A549 treated with RU486 at 1 μM for 4 hours (cell line): ENCODE data around the gene HLA-DQA1. TPM values are rescaled to one million over a fixed set of nuclear protein-coding genes. Genes with fewer than 3 reads are reported as not detected.

ENCODE experiments used
- total RNA-seq: library from RNA; stranded (reverse); fragments of 200-300 nt; extraction: Qiagen RNA extraction; gene quantifications from 5 replicates; pipeline ENCODE4 v1.2.3, GENCODE V29; 2022; ENCODE audit warnings: low read depth

HLA-DQA1 gene
- total RNA-seq = not detected in 5 replicates

DNA sequence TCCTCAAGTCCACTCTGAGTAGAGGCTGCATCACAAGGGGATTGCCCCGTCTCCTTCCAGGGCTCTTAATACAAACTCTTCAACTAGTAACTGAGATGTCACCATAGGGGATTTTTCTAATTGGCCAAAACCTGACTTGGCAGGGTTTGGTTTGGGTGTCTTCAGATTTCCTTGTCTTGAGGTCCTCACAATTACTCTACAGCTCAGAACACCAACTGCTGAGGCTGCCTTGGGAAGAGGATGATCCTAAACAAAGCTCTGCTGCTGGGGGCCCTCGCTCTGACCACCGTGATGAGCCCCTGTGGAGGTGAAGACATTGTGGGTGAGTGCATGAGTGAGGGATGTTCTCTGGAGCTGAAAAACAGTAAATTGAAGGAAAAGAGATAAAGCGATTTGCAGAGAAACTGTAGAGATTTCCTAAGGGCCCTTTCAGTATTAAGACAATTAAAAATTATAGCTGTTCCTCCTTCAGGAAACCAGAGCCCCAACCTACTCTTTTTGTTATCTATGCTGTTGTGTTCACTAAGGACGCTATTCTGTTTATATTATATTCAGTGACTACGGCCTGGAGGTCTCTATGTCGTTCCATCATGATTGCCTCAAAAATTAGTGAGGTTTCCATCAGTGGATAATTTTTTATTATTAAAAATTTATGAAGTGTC lies at the start of gene HLA-DQA1:
Gene HLA-DQA1 (plus strand): TSS at position 188 of the 662 bp plus-strand sequence. CDS start 53 bp downstream, at position 241.

DNA sequence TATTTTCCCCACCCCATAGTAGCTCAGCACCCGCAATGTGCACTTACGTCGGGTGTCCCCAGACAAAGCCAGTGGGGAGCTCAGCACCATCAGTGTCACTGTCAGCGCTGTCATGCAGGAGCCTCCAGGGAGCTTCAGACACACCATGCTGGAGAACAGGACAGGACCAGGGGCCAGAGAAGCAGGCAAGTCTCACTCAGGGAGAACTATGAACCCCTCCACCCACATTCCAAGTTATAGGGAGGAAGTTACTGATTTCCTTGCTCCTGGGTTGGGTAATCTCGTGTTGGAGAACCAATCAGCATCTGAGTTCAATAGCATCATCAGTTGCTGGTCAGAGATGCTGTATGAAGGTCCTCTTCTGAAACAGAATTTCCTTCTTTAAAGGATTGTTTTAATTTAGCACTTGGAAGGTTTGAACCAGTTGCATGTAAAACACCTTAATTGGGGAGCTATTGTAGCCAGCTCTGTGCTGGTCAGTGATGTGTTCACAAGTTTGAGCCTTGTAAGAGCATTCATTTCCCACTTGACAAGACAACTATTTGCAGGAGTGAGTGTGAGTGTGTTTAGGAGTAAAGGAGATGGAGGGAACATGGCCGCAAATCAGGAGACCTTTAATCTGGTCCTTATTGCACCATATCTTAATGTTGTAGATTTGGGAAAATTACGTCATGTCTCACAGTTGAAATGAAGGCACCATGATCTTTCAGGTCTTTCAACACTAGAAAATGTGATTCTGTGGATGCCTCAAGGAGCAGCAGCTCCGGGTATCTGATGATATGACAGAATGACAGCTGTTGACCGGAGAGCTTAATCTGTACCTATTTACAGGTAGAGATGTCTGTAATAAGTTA lies 47.4 kb upstream of the HLA-DQA1 start, which contains the start of gene HLA-DRB1:
Gene HLA-DRB1 (minus strand): TSS at position 253 of the 854 bp plus-strand sequence. CDS start 106 bp downstream, at position 147.

DNA sequence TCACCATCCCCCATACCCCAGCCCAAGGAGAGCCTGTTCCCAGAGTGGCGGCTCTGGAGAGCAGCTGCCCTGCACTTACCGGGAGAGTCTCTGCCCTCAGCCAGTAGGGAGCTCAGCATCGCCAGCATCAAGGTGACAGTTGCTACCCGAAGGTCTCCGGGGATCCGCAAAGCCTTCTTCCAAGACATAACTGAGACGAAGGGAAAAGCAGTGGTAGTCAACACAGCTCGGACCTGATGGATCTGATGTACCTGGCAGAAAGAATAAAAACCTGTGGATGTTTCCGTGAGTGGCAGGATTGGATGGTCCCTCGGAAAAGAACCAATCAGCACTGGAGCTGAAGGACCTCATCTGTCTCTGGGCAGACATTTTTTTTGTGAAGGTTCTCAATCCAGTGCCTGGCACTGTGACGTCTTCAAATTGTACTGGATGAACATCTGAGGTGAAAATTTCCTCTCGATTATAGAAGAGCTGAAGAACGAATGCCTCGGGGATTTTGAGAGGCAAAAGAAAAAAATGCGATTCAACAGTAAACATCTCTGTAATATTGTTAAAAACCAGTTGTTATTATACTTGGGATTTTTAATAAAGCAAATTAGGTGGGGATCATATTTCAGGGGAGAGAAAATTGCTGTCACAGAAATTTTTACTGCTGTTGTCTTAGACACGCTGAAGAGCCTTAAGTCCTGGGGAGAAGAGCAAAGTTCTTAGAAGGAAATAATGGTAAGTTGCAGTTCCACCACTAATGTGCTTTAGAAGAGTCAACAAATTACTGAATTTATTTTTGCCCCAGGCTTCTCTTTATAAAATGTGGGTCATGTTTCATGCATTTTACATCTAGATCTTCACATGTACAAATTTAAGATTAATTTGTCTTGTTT lies 29.5 kb downstream of the HLA-DQA1 start, which contains the start of gene HLA-DQB1:
Gene HLA-DQB1 (minus strand): TSS at position 238 of the 881 bp plus-strand sequence. CDS start 50 bp downstream, at position 188.

Other genes with a start within 250 kb of the HLA-DQA1 start
- gene BTNL2, start 230.2 kb upstream of the HLA-DQA1 start, total RNA-seq = not detected in 5 replicates
- gene HLA-DRA, start 197.5 kb upstream of the HLA-DQA1 start, total RNA-seq = not detected in 5 replicates
- gene HLA-DRB5, start 107.1 kb upstream of the HLA-DQA1 start, total RNA-seq = not detected in 5 replicates
- gene HLA-DRB1, start 47.6 kb upstream of the HLA-DQA1 start, total RNA-seq = not detected in 5 replicates
- gene HLA-DQB1, start 29.3 kb downstream of the HLA-DQA1 start, total RNA-seq = not detected in 5 replicates
- not detected in 5 replicates for gene HLA-DQA2, start 104.0 kb downstream of the HLA-DQA1 start, total RNA-seq
- not detected in 5 replicates for gene HLA-DQB2, start 126.1 kb downstream of the HLA-DQA1 start, total RNA-seq
- gene HLA-DOB, start 179.6 kb downstream of the HLA-DQA1 start, total RNA-seq = 0.13 to 0.21 TPM (median 0.13 TPM) in 3 of 5 replicates, not detected in the others
- gene TAP2, start 201.3 kb downstream of the HLA-DQA1 start, total RNA-seq = 17.3 to 20.6 TPM (median 18.7 TPM) in 5 replicates
- gene PSMB8, start 206.6 kb downstream of the HLA-DQA1 start, total RNA-seq = 18.8 to 25.1 TPM (median 19.3 TPM) in 5 replicates
- 29.1 to 38.0 TPM (median 33.0 TPM) in 5 replicates for gene TAP1, start 216.3 kb downstream of the HLA-DQA1 start, total RNA-seq
- gene PSMB9, start 216.8 kb downstream of the HLA-DQA1 start, total RNA-seq = 13.9 to 21.8 TPM (median 18.1 TPM) in 5 replicates